Uterus (tissue), 4 donors: ENCODE measurements around the gene TOX3. TPM values are rescaled to one million over a fixed set of nuclear protein-coding genes. Genes with fewer than 3 reads are reported as not detected.

Experiments used
- DNase-seq, 2 donors: peaks; one replicate each; pipeline ENCODE4 v3.0.0-alpha.2; 2019 to 2020
- H3K27ac ChIP-seq, 2 donors: fragments of 200-600 bp; sonication (generic); 1 replicate in 1 of 2; 2 replicates in 1 of 2; pipeline ENCODE4 v1.5.1; 2016 to 2018
- H3K27me3 ChIP-seq, 2 donors: fragments of 200-600 bp; sonication (generic); one replicate each; pipeline ENCODE4 v1.5.1; 2018 to 2019; ENCODE audit warnings: control low read depth in 1 of 2
- H3K36me3 ChIP-seq, 2 donors: fragments of 200-600 bp; sonication (generic); one replicate each; pipeline ENCODE4 v1.5.1; 2019; ENCODE audit warnings: control low read depth in 1 of 2
- H3K4me1 ChIP-seq, 2 donors: fragments of 200-600 bp; sonication (generic); one replicate each; pipeline ENCODE4 v1.5.1; 2018 to 2019; ENCODE audit warnings: control low read depth in 1 of 2
- H3K4me3 ChIP-seq, 2 donors: fragments of 200-600 bp; sonication (generic); 1 replicate in 1 of 2; 2 replicates in 1 of 2; pipeline ENCODE4 v1.5.1; 2018 to 2019; ENCODE audit warnings: mild to moderate bottlenecking in 1 of 2
- H3K9me3 ChIP-seq, 2 donors: fragments of 200-600 bp; sonication (generic); one replicate each; pipeline ENCODE4 v1.5.1; 2019; ENCODE audit warnings: control low read depth in 1 of 2
- CTCF ChIP-seq, 4 experiments: fragments of 200-600 bp in 2 of 4; fragments of 450-650 bp in 2 of 4; sonication (generic) in 2 of 4; IDR thresholded peaks; one replicate each; pipeline ENCODE4 v1.5.1; 2016 to 2019; ENCODE audit warnings: antibody characterized with exemption in 4 of 4, mild to moderate bottlenecking in 2 of 4, moderate library complexity in 1 of 4
- POLR2A ChIP-seq, 2 donors: fragments of 450-650 bp; IDR thresholded peaks; one replicate each; pipeline ENCODE4 v1.6.1; 2016; ENCODE audit warnings: antibody characterized with exemption in 2 of 2, mild to moderate bottlenecking in 1 of 2, moderate library complexity in 1 of 2
- intact Hi-C: fragments of 100-400 bp; cut with DNase I; formaldehyde crosslinking; loops from one replicate; pipeline ENCODE4 v1.15.1; 2023; ENCODE audit warnings: low total_unique reads
- total RNA-seq, 4 donors: library from RNA; depleted of rRNA in 3 of 4; stranded (reverse); fragments of >200 nt in 3 of 4; gene quantifications; one replicate each; pipeline versions ENCODE4 v1.1.0 to v1.2.4, GENCODE V29; 2014 to 2023
- donor health status: DM: yes; HTN: yes; CAD: no.

Gene TOX3
- total RNA-seq, 4 donors from 2014 or later: 0.55 to 1.2 TPM; not detected in 2

- no peak overlapping the region for H3K27ac ChIP-seq
- H3K9me3 ChIP-seq: no peaks in the 10 kb centered on the region
- no peak for DNase-seq
- no peaks in the 10 kb centered on the region for H3K4me1 ChIP-seq
- no peaks in the 10 kb centered on the region for H3K27me3 ChIP-seq
- no peaks in the 10 kb centered on the region for H3K36me3 ChIP-seq
- no peak overlapping the region for H3K4me3 ChIP-seq
- intact Hi-C loops: no loop called here
- no peak for TF ChIP-seq POLR2A (IDR thresholded peaks at IDR 0.05)
- TF ChIP-seq CTCF (IDR thresholded peaks at IDR 0.05): no peak
These were observed 46.0 kb downstream of the TOX3 start for GRCh38 chr16:52500963-52501362.

- TF ChIP-seq CTCF (IDR thresholded peaks at IDR 0.05) (no peak), POLR2A (IDR thresholded peaks at IDR 0.05) (no peak)
- DNase-seq: no peak
- Histone ChIP-seq H3K27me3 (no peaks in the 10 kb centered on the region), H3K27ac (no peak overlapping the region), H3K9me3 (no peaks in the 10 kb centered on the region), H3K4me3 (no peak overlapping the region), H3K4me1 (no peaks in the 10 kb centered on the region), H3K36me3 (no peaks in the 10 kb centered on the region)
- intact Hi-C loops: no loop called here
These were observed 47.9 kb downstream of the TOX3 start for GRCh38 chr16:52499060-52499440.

DNA sequence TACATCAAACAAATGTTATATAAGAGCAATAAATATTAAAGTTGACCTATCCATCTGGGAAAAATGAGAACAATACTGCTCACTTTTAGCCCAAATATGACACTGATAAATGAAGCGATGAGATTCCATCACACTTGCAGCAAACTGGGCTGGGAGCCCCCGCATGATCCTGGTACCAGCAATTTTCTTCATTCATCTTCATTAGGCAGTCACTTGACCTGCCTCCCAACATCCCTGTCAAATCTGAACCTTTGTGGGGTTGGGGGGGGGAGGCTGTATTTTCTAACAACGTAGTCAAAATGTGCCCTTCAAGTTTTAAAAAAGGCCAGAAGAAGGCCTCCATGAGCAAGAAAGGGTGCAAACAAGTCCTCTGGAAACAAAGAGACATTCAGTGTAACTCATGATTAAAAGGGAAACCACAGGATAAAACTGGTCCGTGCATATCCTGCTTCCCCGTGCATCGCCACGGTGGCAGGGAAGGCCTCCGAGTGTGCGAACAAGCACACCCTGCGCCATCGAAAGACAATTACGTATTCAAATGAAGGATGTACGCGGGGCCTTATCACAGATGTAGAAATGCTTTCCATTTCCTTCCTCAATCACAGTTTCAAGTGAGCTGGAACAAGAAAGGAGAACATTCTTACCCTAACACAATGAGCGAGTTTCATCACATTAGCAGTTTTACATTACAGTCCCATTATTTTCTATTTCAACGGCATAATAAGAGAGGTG lies 48.4 kb downstream of the TOX3 start:
- DNase-seq: no peak
- Histone ChIP-seq H3K9me3 (no peaks in the 10 kb centered on the region), H3K4me3 (no peak overlapping the region), H3K4me1 (no peaks in the 10 kb centered on the region), H3K36me3 (no peaks in the 10 kb centered on the region), H3K27me3 (no peaks in the 10 kb centered on the region), H3K27ac (no peak overlapping the region)
- intact Hi-C loops: no loop called here
- TF ChIP-seq POLR2A (IDR thresholded peaks at IDR 0.05): no peak
- TF ChIP-seq CTCF (IDR thresholded peaks at IDR 0.05): no peak

DNA sequence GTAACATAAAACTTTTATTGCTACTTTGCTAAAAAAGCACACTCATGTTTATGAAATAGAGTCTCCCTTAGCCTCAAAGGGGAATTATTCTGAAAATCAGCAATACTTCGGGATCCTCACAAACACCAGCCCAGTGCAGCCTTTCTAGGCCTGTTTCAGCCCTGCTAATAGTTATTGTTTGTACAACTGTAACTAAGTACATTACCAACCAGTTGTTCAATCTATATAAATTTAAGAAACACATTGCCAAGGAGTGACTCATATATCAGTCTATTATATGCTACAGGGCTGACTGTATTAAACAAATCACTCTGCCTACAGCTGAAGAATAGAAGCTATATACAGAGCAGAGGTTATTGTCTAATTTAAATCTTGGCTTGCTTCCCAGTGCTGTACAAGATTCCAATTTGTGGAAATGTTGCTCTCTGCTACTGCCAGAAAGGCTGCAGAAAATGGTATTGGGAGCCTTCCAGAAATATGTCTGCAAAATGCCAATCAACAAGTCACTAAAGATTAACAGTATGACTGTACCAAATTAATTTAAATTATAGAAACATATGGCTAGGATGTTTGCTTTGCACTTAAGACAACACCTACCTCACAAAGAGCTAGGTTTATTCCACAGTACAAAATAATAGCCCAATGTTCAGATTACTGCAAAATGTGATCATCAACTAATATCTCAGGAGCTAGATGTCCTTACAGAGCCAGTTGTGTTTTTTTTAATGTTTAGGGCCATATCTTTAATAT lies 49.7 kb downstream of the TOX3 start:
- H3K27ac ChIP-seq: no peak overlapping the region
- TF ChIP-seq POLR2A (IDR thresholded peaks at IDR 0.05): no peak
- no peak for TF ChIP-seq CTCF (IDR thresholded peaks at IDR 0.05)
- no peak for DNase-seq

More for the DNA sequence above, 49.7 kb downstream of the TOX3 start:
- H3K27me3 ChIP-seq: no peaks in the 10 kb centered on the region
- H3K4me1 ChIP-seq: no peaks in the 10 kb centered on the region
- H3K9me3 ChIP-seq: no peaks in the 10 kb centered on the region
- intact Hi-C loops: no loop called here
- no peak overlapping the region for H3K4me3 ChIP-seq
- H3K36me3 ChIP-seq: no peaks in the 10 kb centered on the region
